Measurements from ENCODE around the gene SLC22A17. TPM values are rescaled to one million over a fixed set of nuclear protein-coding genes. Genes with fewer than 3 reads are reported as not detected.

The SLC22A17 gene
- total and polyA plus RNA-seq, 9 of the 15 experiments (the other 6 are each of a cell fraction or from before 2014, with no cell fraction given) = 0.07 to 0.09 TPM; not detected in 7

GRCh38 chr14:23398348-23398747 is 45.7 kb upstream of the SLC22A17 start:
- Histone ChIP-seq H3K9me3 (replicated peaks; ENCODE audit: control insufficient read depth, insufficient read depth, low read depth, low read length) (no peaks in the 10 kb centered on the region), H4K20me1 (replicated peaks; ENCODE audit: control insufficient read depth, insufficient read depth, low read length) (no peaks in the 10 kb centered on the region), H3K4me1 (replicated peaks in 1 of 2; ENCODE audit: control insufficient read depth in 2 of 2, insufficient read depth in 2 of 2, low read length in 2 of 2) (peaks cover 0 to 6% of the 10 kb centered on the region in 2 experiments; a peak in 2 of 5 replicates), H3K27ac (ENCODE audit: extremely low read depth, low read depth, low read length) (no peak overlapping the region), H2AFZ (ENCODE audit: low read depth, low read length) (no peak overlapping the region), H3K4me3 (no peak overlapping the region), H3K4me2 (ENCODE audit: insufficient read depth, low read length) (no peak overlapping the region), H3K79me2 (ENCODE audit: control insufficient read depth, insufficient read depth, low read length) (no peaks in the 10 kb centered on the region), H3K36me3 (ENCODE audit: control insufficient read depth, insufficient read depth, low read length) (no peaks in the 10 kb centered on the region), H3K27me3 (ENCODE audit: control insufficient read depth in 2 of 2, insufficient read depth in 2 of 2, low read length in 2 of 2) (peaks cover 10 to 56% of the 10 kb centered on the region in 2 experiments; a peak in 3 of 5 replicates), H3K9me1 (ENCODE audit: control insufficient read depth, insufficient read depth, low read length) (no peaks in the 10 kb centered on the region), H3K9ac (ENCODE audit: insufficient read depth in 1 of 2, low read depth in 2 of 2, low read length in 2 of 2) (no peak overlapping the region)
- no peak for DNase-seq (ENCODE audit: extremely low read depth in 1 of 4, low spot score in 3 of 4)
- no peak for ATAC-seq
- no peak for FAIRE-seq
- WGBS (ENCODE audit: insufficient coverage, low coverage, missing lambda C conversion rate) = 23% methylated on average over 4 of the region's 4 CpGs
- in situ Hi-C loops (cut with MboI) (no loop called here), intact Hi-C loops (cut with micrococcal nuclease) (no loop called here)
- BruUV-seq (replicated peaks) = no TSS peak
- ChIA-PET CTCF (ENCODE audit: low intra/inter-chr PET ratio) (no interaction called here), POLR2A (interaction anchor here (0.6 kb wide), 2 partner anchors 10 to 169 kb away, joined by 3 read pairs; no protein-coding TSS in a partner anchor)
- TF ChIP-seq POLR2B (IDR thresholded peaks at IDR 0.05; ENCODE audit: low read depth, partially characterized antibody) = no peak
- no peak for TF ChIP-seq MTF1 (CRISPR knock-in tag; IDR thresholded peaks at IDR 0.05; ENCODE audit: borderline replicate concordance)
- TF ChIP-seq SLC30A9 (CRISPR knock-in tag; IDR thresholded peaks at IDR 0.05) = no peak
- no peak for TF ChIP-seq TCF7 (IDR thresholded peaks at IDR 0.05; ENCODE audit: borderline replicate concordance)
- TF ChIP-seq NONO (IDR thresholded peaks at IDR 0.05; ENCODE audit: low read depth in 2 of 2, low read length in 1 of 2) = no peak
- no peak for TF ChIP-seq MED1 (CRISPR knock-in tag; IDR thresholded peaks at IDR 0.05; ENCODE audit: borderline replicate concordance)
- no peak for TF ChIP-seq TEAD2 (tag; IDR thresholded peaks at IDR 0.05)
- no peak for TF ChIP-seq CBFA2T2 (conservative IDR thresholded peaks at IDR 0.05)
- no peak for TF ChIP-seq ZNF407 (IDR thresholded peaks at IDR 0.05; ENCODE audit: low read depth)
- TF ChIP-seq U2AF1 (optimal IDR thresholded peaks at IDR 0.05; ENCODE audit: low read depth, low read length) = no peak
- no peak for TF ChIP-seq OTX1 (CRISPR knock-in tag; IDR thresholded peaks at IDR 0.05)
- no peak for TF ChIP-seq TRIM24 (IDR thresholded peaks at IDR 0.05)
- no peak for TF ChIP-seq DACH1 (IDR thresholded peaks at IDR 0.05; ENCODE audit: partially characterized antibody)
- TF ChIP-seq E2F8 (IDR thresholded peaks at IDR 0.05; ENCODE audit: low read depth, partially characterized antibody) = no peak
